Stimulated activated naive CD8-positive, alpha-beta T cell treated with anti-CD3 and anti-CD28 coated beads, Interleukin-15, Interleukin-2, amounts not matched to agents 100 ng/mL and 50 ng/mL, for 24 hours (primary cell): ENCODE data around the gene CDK13.

Experiments used
- H3K27ac Mint-ChIP-seq: one replicate; pipeline ENCODE4 v1.8.0; 2021; ENCODE audit warnings: mild to moderate bottlenecking, mixed read lengths
- H3K27me3 Mint-ChIP-seq: one replicate; pipeline ENCODE4 v1.8.0; 2021; ENCODE audit warnings: mixed read lengths
- H3K36me3 Mint-ChIP-seq: one replicate; pipeline ENCODE4 v1.8.0; 2021; ENCODE audit warnings: low read depth, mixed read lengths
- H3K4me1 Mint-ChIP-seq: one replicate; pipeline ENCODE4 v1.8.0; 2021; ENCODE audit warnings: low read depth, mixed read lengths
- H3K4me3 Mint-ChIP-seq: one replicate; pipeline ENCODE4 v1.8.0; 2021; ENCODE audit warnings: mild to moderate bottlenecking, mixed read lengths
- H3K9me3 Mint-ChIP-seq: one replicate; pipeline ENCODE4 v1.8.0; 2021; ENCODE audit warnings: mixed read lengths

The CDK13 gene

GRCh38 chr7:40015790-40016296, 65.8 kb downstream of the CDK13 start:
- peaks cover 29% of the 10 kb centered on the region for H3K4me1 Mint-ChIP-seq
- H3K27ac Mint-ChIP-seq: peak overlapping the region; percentile 65
- peak overlapping the region; percentile 4 for H3K4me3 Mint-ChIP-seq
- H3K36me3 Mint-ChIP-seq: peaks cover 20% of the 10 kb centered on the region
- no peaks in the 10 kb centered on the region for H3K9me3 Mint-ChIP-seq
- H3K27me3 Mint-ChIP-seq: no peaks in the 10 kb centered on the region

- no peaks in the 10 kb centered on the region for H3K9me3 Mint-ChIP-seq
Measured at GRCh38 chr7:40019558-40019957, 69.5 kb downstream of the CDK13 start.

DNA sequence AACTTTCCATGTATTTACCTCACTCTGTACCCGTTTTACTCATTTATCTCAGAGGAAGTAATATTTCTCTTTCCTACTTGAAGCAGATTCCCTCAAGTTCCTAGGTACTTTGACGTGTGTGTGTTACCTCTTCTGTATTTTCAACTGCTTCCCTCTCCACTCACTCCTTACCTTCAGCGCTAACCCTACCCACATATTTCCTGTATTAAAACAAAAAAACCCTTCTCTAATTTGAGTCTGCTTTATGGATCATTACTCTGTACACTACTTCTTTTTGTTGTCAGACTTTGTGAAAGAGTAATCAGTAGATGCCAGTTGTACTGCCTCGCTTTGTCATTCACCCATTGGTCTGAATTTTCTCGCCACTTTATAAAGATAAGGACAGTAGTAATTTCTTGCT, 74.0 kb downstream of the CDK13 start:
- H3K4me3 Mint-ChIP-seq: no peak overlapping the region
- H3K4me1 Mint-ChIP-seq: peaks cover 16% of the 10 kb centered on the region
- H3K36me3 Mint-ChIP-seq: peaks cover 32% of the 10 kb centered on the region
- peak overlapping the region; percentile 34 for H3K27ac Mint-ChIP-seq
- H3K27me3 Mint-ChIP-seq: no peaks in the 10 kb centered on the region
- H3K9me3 Mint-ChIP-seq: no peaks in the 10 kb centered on the region

More at GRCh38 chr7:40019558-40019957, 69.5 kb downstream of the CDK13 start:
- H3K4me1 Mint-ChIP-seq: peaks cover 32% of the 10 kb centered on the region
- H3K4me3 Mint-ChIP-seq: no peak overlapping the region
- no peak overlapping the region for H3K27ac Mint-ChIP-seq
- peaks cover 30% of the 10 kb centered on the region for H3K36me3 Mint-ChIP-seq
- no peaks in the 10 kb centered on the region for H3K27me3 Mint-ChIP-seq

- Mint-ChIP-seq H3K27ac (no peak overlapping the region), H3K9me3 (no peaks in the 10 kb centered on the region), H3K4me3 (no peak overlapping the region), H3K4me1 (peaks cover 16% of the 10 kb centered on the region), H3K27me3 (no peaks in the 10 kb centered on the region), H3K36me3 (peaks cover 30% of the 10 kb centered on the region)
Measured at GRCh38 chr7:40024841-40025240, 74.8 kb downstream of the CDK13 start.

GRCh38 chr7:40027545-40027944, 77.5 kb downstream of the CDK13 start:
- peaks cover 15% of the 10 kb centered on the region for H3K4me1 Mint-ChIP-seq
- H3K9me3 Mint-ChIP-seq: no peaks in the 10 kb centered on the region
- H3K27me3 Mint-ChIP-seq: no peaks in the 10 kb centered on the region
- H3K36me3 Mint-ChIP-seq: peaks cover 40% of the 10 kb centered on the region
- no peak overlapping the region for H3K4me3 Mint-ChIP-seq
- H3K27ac Mint-ChIP-seq: no peak overlapping the region

DNA sequence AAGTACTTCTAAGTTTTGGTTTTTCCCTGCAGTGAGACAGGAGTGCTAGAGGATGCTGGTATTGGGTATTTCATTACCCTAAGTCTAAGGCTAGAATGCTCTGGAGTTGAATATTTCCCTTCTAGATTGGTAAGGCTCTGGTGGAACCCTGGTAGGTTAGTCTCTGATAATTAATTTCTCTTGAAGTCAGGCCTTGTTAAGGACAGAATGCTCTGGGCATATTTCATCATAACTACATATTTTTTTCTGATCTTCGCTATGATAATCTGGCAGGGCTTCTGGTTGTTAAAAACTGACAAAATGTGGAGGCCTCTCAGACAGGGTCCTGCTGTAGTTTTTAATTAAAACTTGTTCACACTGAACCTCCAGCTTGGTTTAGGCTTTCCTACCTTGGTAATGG, 83.8 kb downstream of the CDK13 start:
- H3K9me3 Mint-ChIP-seq: no peaks in the 10 kb centered on the region
- H3K36me3 Mint-ChIP-seq: peaks cover 32% of the 10 kb centered on the region
- H3K4me3 Mint-ChIP-seq: no peak overlapping the region
- H3K27me3 Mint-ChIP-seq: no peaks in the 10 kb centered on the region
- no peak overlapping the region for H3K27ac Mint-ChIP-seq
- peaks cover 27% of the 10 kb centered on the region for H3K4me1 Mint-ChIP-seq

GRCh38 chr7:40041456-40041855, 91.4 kb downstream of the CDK13 start:
- Mint-ChIP-seq H3K9me3 (no peaks in the 10 kb centered on the region), H3K4me3 (no peak overlapping the region)

DNA sequence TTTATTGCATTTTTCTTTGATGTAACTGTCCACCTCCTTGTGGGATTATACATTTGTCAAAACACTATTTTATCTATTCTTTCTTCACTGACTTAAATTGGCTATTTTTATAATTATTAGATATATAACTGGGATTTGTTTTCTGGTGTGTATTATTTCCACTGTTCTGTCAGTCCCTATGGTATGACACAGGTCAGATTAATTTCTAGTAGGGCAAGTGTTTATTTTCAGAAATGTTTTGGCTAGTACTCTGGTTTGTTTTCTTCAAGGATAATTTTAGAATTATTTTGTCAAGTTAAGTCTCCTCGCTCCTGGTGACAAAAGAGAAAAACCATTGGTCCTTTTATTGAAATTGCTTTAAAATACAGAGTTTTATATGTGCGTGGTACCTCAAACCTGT, 93.1 kb downstream of the CDK13 start:
- Mint-ChIP-seq H3K9me3 (no peaks in the 10 kb centered on the region), H3K4me3 (no peak overlapping the region), H3K27ac (no peak overlapping the region)

More at GRCh38 chr7:40041456-40041855, 91.4 kb downstream of the CDK13 start:
- H3K36me3 Mint-ChIP-seq: peaks cover 19% of the 10 kb centered on the region
- peaks cover 3% of the 10 kb centered on the region for H3K4me1 Mint-ChIP-seq
- H3K27me3 Mint-ChIP-seq: no peaks in the 10 kb centered on the region
- H3K27ac Mint-ChIP-seq: no peak overlapping the region

DNA sequence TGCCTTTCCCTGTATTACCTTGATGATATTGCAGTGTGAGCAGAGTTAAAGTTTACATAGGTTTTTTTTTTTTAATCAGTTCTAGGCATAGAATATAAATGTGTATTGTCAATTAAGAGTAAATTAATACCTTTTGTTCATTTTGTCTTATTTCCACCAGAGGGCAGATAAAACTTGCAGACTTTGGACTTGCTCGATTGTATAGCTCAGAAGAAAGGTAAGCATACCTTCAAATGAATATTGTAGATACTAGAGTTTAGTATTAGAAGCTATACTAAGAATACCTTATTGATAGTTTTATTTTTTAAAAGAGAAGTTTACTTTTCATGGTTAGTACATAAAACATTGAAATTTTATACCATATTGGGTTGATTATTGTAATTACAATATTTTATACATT, 97.6 kb downstream of the CDK13 start:
- H3K9me3 Mint-ChIP-seq: no peaks in the 10 kb centered on the region
- peaks cover 1% of the 10 kb centered on the region for H3K4me1 Mint-ChIP-seq
- no peak overlapping the region for H3K4me3 Mint-ChIP-seq
- no peaks in the 10 kb centered on the region for H3K27me3 Mint-ChIP-seq
- H3K36me3 Mint-ChIP-seq: peaks cover 5% of the 10 kb centered on the region
- no peak overlapping the region for H3K27ac Mint-ChIP-seq

More for the DNA sequence above, 93.1 kb downstream of the CDK13 start:
- no peaks in the 10 kb centered on the region for H3K27me3 Mint-ChIP-seq
- H3K4me1 Mint-ChIP-seq: no peaks in the 10 kb centered on the region
- H3K36me3 Mint-ChIP-seq: peaks cover 9% of the 10 kb centered on the region

GRCh38 chr7:40057292-40057691, 107.2 kb downstream of the CDK13 start:
- H3K27ac Mint-ChIP-seq: no peak overlapping the region
- no peak overlapping the region for H3K4me3 Mint-ChIP-seq
- H3K9me3 Mint-ChIP-seq: no peaks in the 10 kb centered on the region
- peaks cover 2% of the 10 kb centered on the region for H3K4me1 Mint-ChIP-seq
- H3K27me3 Mint-ChIP-seq: no peaks in the 10 kb centered on the region
- peaks cover 16% of the 10 kb centered on the region for H3K36me3 Mint-ChIP-seq

GRCh38 chr7:40058026-40058425, 108.0 kb downstream of the CDK13 start:
- Mint-ChIP-seq H3K4me1 (no peaks in the 10 kb centered on the region), H3K9me3 (no peaks in the 10 kb centered on the region), H3K27ac (no peak overlapping the region), H3K27me3 (no peaks in the 10 kb centered on the region), H3K36me3 (peaks cover 16% of the 10 kb centered on the region), H3K4me3 (no peak overlapping the region)

DNA sequence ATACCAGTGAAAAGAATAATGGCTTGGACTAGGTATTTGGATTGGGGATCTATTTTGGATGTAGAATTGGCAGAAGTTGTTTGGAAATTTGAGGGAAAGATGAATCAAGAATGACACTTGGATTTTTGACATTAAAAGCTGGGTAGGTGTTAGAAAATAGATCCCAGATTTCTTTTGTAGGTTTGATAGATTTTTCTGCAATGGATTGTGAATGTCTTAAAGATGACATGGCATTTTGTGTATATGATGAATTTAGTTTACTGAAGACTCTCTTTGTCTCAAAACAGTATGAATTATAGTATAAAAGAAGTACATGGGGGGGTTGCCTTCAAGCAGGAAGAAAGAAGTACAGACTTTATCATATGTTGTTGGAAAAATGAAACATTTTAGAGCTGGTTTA, 108.6 kb downstream of the CDK13 start:
- Mint-ChIP-seq H3K4me3 (no peak overlapping the region), H3K36me3 (peaks cover 19% of the 10 kb centered on the region), H3K27ac (peak overlapping the region; percentile 19), H3K27me3 (no peaks in the 10 kb centered on the region), H3K9me3 (no peaks in the 10 kb centered on the region), H3K4me1 (no peaks in the 10 kb centered on the region)

DNA sequence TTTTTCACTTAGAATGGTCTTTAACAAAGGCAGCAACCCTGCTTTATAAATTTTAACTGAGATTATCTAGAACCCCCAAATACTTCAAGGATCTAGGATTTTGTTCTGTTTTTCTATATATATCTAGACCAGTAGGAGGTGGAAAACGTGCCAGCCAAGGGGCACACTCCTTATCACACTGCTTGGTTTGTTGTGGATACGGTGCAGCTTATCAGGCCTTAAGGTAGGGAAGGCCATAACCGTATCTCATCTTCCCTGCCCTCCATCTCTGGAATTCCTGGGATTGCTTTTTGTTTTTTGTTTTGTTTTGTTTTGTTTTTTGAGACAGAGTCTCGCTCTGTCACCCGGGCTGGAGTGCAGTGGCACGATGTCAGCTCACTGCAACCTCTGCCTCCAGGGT, 109.0 kb downstream of the CDK13 start:
- H3K9me3 Mint-ChIP-seq: no peaks in the 10 kb centered on the region
- no peaks in the 10 kb centered on the region for H3K4me1 Mint-ChIP-seq
- H3K27ac Mint-ChIP-seq: no peak overlapping the region
- no peak overlapping the region for H3K4me3 Mint-ChIP-seq
- H3K36me3 Mint-ChIP-seq: peaks cover 19% of the 10 kb centered on the region
- no peaks in the 10 kb centered on the region for H3K27me3 Mint-ChIP-seq

GRCh38 chr7:40072268-40072667, 122.2 kb downstream of the CDK13 start:
- Mint-ChIP-seq H3K4me1 (no peaks in the 10 kb centered on the region), H3K36me3 (peaks cover 7% of the 10 kb centered on the region), H3K9me3 (no peaks in the 10 kb centered on the region), H3K27ac (no peak overlapping the region), H3K27me3 (no peaks in the 10 kb centered on the region), H3K4me3 (no peak overlapping the region)

DNA sequence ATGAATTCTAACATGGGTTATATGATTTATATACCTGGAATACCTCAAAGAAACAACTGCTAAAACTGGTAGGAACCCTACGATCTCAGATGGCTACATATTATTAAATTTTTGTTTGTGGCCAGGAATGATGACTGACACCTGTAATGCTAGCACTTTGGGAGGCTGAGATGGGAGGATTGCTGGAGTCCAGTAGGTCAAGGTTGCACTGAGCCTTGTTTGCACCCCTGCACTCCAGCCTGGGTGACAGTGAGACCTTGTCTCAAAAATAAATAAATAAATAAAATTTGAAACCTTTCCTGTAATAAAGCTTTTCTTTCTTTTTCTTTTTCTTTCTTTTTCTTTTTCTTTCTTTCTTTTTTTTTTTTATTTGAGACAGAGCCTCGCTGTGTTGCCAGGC, 123.2 kb downstream of the CDK13 start:
- H3K9me3 Mint-ChIP-seq: no peaks in the 10 kb centered on the region
- no peaks in the 10 kb centered on the region for H3K27me3 Mint-ChIP-seq
- no peaks in the 10 kb centered on the region for H3K4me1 Mint-ChIP-seq
- H3K4me3 Mint-ChIP-seq: no peak overlapping the region
- no peak overlapping the region for H3K27ac Mint-ChIP-seq
- H3K36me3 Mint-ChIP-seq: peaks cover 7% of the 10 kb centered on the region

DNA sequence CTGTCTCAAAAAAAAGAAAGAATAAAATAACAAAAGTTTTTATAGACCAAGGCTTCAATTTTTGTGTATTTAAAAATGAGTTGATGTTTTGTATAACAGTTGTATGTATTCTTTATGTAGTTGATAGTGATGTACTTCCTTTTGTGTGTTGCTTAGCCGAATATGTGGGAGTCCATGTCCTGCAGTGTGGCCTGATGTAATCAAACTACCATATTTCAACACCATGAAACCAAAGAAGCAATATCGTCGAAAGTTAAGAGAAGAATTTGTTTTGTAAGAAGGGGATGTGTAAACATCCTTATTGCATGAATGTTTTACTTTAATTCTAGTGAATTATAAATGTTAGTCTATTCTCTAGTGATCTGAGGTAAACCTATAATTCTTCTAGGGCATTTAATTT, 127.8 kb downstream of the CDK13 start:
- H3K4me3 Mint-ChIP-seq: no peak overlapping the region
- H3K27ac Mint-ChIP-seq: no peak overlapping the region
- peaks cover 11% of the 10 kb centered on the region for H3K36me3 Mint-ChIP-seq
- no peaks in the 10 kb centered on the region for H3K4me1 Mint-ChIP-seq
- H3K9me3 Mint-ChIP-seq: no peaks in the 10 kb centered on the region
- no peaks in the 10 kb centered on the region for H3K27me3 Mint-ChIP-seq
